SK-N-SH treated with all-trans-retinoic acid at 6 μM for 48 hours (cell line): ENCODE data around the gene C9orf50.

Source experiments
- ATAC-seq: fragments of 200-7000 bp; cut with Tn5 transposase; 3 replicates; pipeline ENCODE4 v1.9.1; 2020; ENCODE audit warnings: mild to moderate bottlenecking, moderate library complexity
- ARNTL ChIP-seq: fragments of 450-650 bp; formaldehyde crosslinking; IDR thresholded peaks from 2 replicates; pipeline ENCODE4 v1.5.0; 2020; ENCODE audit warnings: low read depth, mild to moderate bottlenecking, moderate library complexity, borderline replicate concordance
- BACH2 ChIP-seq: fragments of 250-450 bp; sonication (Bioruptor Pico); IDR thresholded peaks from 2 replicates; pipeline ENCODE4 v1.9.0; 2021; ENCODE audit warnings: mild to moderate bottlenecking, borderline replicate concordance
- CSDC2 ChIP-seq: fragments of 250-450 bp; sonication (Bioruptor Pico); IDR thresholded peaks from 2 replicates; pipeline ENCODE4 v1.5.0; 2020; ENCODE audit warnings: mild to moderate bottlenecking, moderate library complexity
- ESRRG ChIP-seq: fragments of 250-450 bp; sonication (Bioruptor Pico); IDR thresholded peaks from 2 replicates; pipeline ENCODE4 v1.6.1; 2021; ENCODE audit warnings: mild to moderate bottlenecking
- GLIS3 ChIP-seq: fragments of 250-450 bp; sonication (Bioruptor Pico); IDR thresholded peaks from 2 replicates; pipeline ENCODE4 v1.5.0; 2020; ENCODE audit warnings: mild to moderate bottlenecking, moderate library complexity
- ISL1 ChIP-seq: fragments of 250-450 bp; sonication (Bioruptor Pico); IDR thresholded peaks from 2 replicates; pipeline ENCODE4 v2.1.2; 2022; ENCODE audit warnings: mild to moderate bottlenecking, moderate library complexity
- OSR1 ChIP-seq: fragments of 250-450 bp; sonication (Bioruptor Pico); IDR thresholded peaks from 2 replicates; pipeline ENCODE4 v1.8.0; 2022; ENCODE audit warnings: moderate library complexity, mild to moderate bottlenecking, inconsistent platforms
- POU6F1 ChIP-seq: fragments of 250-450 bp; sonication (Bioruptor Pico); IDR thresholded peaks from 2 replicates; pipeline ENCODE4 v1.8.0; 2021; ENCODE audit warnings: low read depth, mild to moderate bottlenecking, moderate library complexity, borderline replicate concordance
- PPARA ChIP-seq: fragments of 250-450 bp; sonication (Bioruptor Pico); IDR thresholded peaks from 2 replicates; pipeline ENCODE4 v1.5.0; 2020; ENCODE audit warnings: mild to moderate bottlenecking, borderline replicate concordance
- RARB ChIP-seq: fragments of 250-450 bp; sonication (Bioruptor Pico); IDR thresholded peaks from 2 replicates; pipeline ENCODE4 v1.8.0; 2021; ENCODE audit warnings: mild to moderate bottlenecking, moderate library complexity
- SNAI2 ChIP-seq: fragments of 250-450 bp; sonication (Bioruptor Pico); IDR thresholded peaks from 2 replicates; pipeline ENCODE4 v1.5.0; 2020; ENCODE audit warnings: mild to moderate bottlenecking, moderate library complexity
- TCF4 ChIP-seq: fragments of 250-450 bp; sonication (Bioruptor Pico); IDR thresholded peaks from 2 replicates; pipeline ENCODE4 v1.8.0; 2021; ENCODE audit warnings: mild to moderate bottlenecking, moderate library complexity, borderline replicate concordance
- TOX ChIP-seq: fragments of 250-450 bp; sonication (Bioruptor Pico); IDR thresholded peaks from 2 replicates; pipeline ENCODE4 v1.8.0; 2021; ENCODE audit warnings: mild to moderate bottlenecking, moderate library complexity, borderline replicate concordance
- ZC3H10 ChIP-seq: fragments of 250-450 bp; sonication (Bioruptor Pico); IDR thresholded peaks from 2 replicates; pipeline ENCODE4 v1.5.1; 2021; ENCODE audit warnings: mild to moderate bottlenecking, moderate library complexity
- ZFP3 ChIP-seq: fragments of 250-450 bp; sonication (Bioruptor Pico); IDR thresholded peaks from 2 replicates; pipeline ENCODE4 v1.5.0; 2020; ENCODE audit warnings: mild to moderate bottlenecking, moderate library complexity
- ZFP30 ChIP-seq: fragments of 450-650 bp; formaldehyde crosslinking; IDR thresholded peaks from 2 replicates; pipeline ENCODE4 v1.5.0; 2022; ENCODE audit warnings: mild to moderate bottlenecking, moderate library complexity
- ZNF565 ChIP-seq: fragments of 450-650 bp; formaldehyde crosslinking; conservative IDR thresholded peaks from 2 replicates; pipeline ENCODE4 v1.5.0; 2020; ENCODE audit warnings: low read depth, mild to moderate bottlenecking, moderate library complexity
- ZNF70 ChIP-seq: fragments of 450-650 bp; formaldehyde crosslinking; IDR thresholded peaks from 2 replicates; pipeline ENCODE4 v1.5.0; 2020; ENCODE audit warnings: mild to moderate bottlenecking, moderate library complexity
- ZNF8 ChIP-seq: fragments of 450-650 bp; formaldehyde crosslinking; IDR thresholded peaks from 2 replicates; pipeline ENCODE4 v1.5.0; 2020; ENCODE audit warnings: mild to moderate bottlenecking, moderate library complexity
- TF ChIP-seq, protein P1 (sequence below): fragments of 250-450 bp; sonication (Bioruptor Pico); IDR thresholded peaks from 2 replicates; pipeline ENCODE4 v1.5.1; 2020; ENCODE audit warnings: low read depth, mild to moderate bottlenecking, moderate library complexity
- TF ChIP-seq, protein P2 (sequence below): fragments of 250-450 bp; sonication (Bioruptor Pico); IDR thresholded peaks from 2 replicates; pipeline ENCODE4 v1.8.0; 2020; ENCODE audit warnings: mild to moderate bottlenecking, moderate library complexity, borderline replicate concordance
- TF ChIP-seq, protein P3 (sequence below): fragments of 250-450 bp; sonication (Bioruptor Pico); IDR thresholded peaks from 2 replicates; pipeline ENCODE4 v1.5.1; 2021; ENCODE audit warnings: mild to moderate bottlenecking, moderate library complexity
- TF ChIP-seq, protein P4 (sequence below): fragments of 250-450 bp; sonication (Bioruptor Pico); IDR thresholded peaks from 2 replicates; pipeline ENCODE4 v1.5.0; 2020; ENCODE audit warnings: mild to moderate bottlenecking, moderate library complexity

Gene C9orf50

DNA sequence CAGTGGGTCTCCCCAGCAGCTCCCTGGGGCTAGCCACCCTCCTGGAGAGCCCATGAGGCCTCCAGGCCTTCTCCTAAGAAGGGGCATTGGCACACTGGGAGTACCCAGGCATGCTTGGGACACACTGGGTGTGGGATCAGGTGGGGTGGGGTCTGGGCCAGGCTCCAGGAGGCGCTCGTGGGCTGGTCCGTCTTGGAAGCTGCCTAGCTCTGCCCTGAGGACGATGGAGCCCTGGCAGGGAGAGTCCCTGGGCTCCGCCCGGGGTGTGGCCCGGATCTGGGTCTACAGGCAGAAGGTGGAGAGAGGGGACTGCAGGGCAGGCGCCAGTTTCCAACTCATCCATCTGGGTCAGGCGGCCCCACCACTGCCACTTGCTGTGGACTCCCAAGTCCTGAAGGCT, 46.9 kb upstream of the C9orf50 start:
- no peak for TF ChIP-seq ARNTL (CRISPR knock-in tag)
- TF ChIP-seq, protein P1, sequence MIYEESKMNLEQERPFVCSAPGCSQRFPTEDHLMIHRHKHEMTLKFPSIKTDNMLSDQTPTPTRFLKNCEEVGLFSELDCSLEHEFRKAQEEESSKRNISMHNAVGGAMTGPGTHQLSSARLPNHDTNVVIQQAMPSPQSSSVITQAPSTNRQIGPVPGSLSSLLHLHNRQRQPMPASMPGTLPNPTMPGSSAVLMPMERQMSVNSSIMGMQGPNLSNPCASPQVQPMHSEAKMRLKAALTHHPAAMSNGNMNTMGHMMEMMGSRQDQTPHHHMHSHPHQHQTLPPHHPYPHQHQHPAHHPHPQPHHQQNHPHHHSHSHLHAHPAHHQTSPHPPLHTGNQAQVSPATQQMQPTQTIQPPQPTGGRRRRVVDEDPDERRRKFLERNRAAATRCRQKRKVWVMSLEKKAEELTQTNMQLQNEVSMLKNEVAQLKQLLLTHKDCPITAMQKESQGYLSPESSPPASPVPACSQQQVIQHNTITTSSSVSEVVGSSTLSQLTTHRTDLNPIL (CRISPR knock-in tag) = no peak
- TF ChIP-seq ESRRG (CRISPR knock-in tag) = no peak
- TF ChIP-seq, protein P2, sequence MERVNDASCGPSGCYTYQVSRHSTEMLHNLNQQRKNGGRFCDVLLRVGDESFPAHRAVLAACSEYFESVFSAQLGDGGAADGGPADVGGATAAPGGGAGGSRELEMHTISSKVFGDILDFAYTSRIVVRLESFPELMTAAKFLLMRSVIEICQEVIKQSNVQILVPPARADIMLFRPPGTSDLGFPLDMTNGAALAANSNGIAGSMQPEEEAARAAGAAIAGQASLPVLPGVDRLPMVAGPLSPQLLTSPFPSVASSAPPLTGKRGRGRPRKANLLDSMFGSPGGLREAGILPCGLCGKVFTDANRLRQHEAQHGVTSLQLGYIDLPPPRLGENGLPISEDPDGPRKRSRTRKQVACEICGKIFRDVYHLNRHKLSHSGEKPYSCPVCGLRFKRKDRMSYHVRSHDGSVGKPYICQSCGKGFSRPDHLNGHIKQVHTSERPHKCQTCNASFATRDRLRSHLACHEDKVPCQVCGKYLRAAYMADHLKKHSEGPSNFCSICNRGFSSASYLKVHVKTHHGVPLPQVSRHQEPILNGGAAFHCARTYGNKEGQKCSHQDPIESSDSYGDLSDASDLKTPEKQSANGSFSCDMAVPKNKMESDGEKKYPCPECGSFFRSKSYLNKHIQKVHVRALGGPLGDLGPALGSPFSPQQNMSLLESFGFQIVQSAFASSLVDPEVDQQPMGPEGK (CRISPR knock-in tag) = no peak
- no peak for TF ChIP-seq ZC3H10 (CRISPR knock-in tag)
- TF ChIP-seq TOX (CRISPR knock-in tag) = no peak
- no peak for TF ChIP-seq POU6F1 (CRISPR knock-in tag)
- TF ChIP-seq PPARA (CRISPR knock-in tag) = no peak
- no peak for TF ChIP-seq TCF4
- no peak for TF ChIP-seq BACH2 (CRISPR knock-in tag)
- no peak for TF ChIP-seq SNAI2 (CRISPR knock-in tag)
- TF ChIP-seq ZNF70 (CRISPR knock-in tag) = no peak
- TF ChIP-seq GLIS3 (CRISPR knock-in tag) = no peak
- TF ChIP-seq, protein P3, sequence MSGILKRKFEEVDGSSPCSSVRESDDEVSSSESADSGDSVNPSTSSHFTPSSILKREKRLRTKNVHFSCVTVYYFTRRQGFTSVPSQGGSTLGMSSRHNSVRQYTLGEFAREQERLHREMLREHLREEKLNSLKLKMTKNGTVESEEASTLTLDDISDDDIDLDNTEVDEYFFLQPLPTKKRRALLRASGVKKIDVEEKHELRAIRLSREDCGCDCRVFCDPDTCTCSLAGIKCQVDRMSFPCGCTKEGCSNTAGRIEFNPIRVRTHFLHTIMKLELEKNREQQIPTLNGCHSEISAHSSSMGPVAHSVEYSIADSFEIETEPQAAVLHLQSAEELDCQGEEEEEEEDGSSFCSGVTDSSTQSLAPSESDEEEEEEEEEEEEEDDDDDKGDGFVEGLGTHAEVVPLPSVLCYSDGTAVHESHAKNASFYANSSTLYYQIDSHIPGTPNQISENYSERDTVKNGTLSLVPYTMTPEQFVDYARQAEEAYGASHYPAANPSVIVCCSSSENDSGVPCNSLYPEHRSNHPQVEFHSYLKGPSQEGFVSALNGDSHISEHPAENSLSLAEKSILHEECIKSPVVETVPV (CRISPR knock-in tag) = no peak
- TF ChIP-seq ISL1 (CRISPR knock-in tag) = no peak
- no peak for TF ChIP-seq OSR1
- TF ChIP-seq CSDC2 (CRISPR knock-in tag) = no peak
- no peak for TF ChIP-seq ZFP3 (CRISPR knock-in tag)
- TF ChIP-seq ZFP30 = no peak
- TF ChIP-seq, all 23 proteins: peak for 0

GRCh38 chr9:129667378-129667777, 46.5 kb upstream of the C9orf50 start:
- ATAC-seq = no peak
- TF ChIP-seq ISL1 (CRISPR knock-in tag) (no peak), SNAI2 (CRISPR knock-in tag) (no peak), ZFP30 (no peak), ZFP3 (CRISPR knock-in tag) (no peak), TCF4 (no peak), ESRRG (CRISPR knock-in tag) (no peak)

More for the DNA sequence above, 46.9 kb upstream of the C9orf50 start:
- no peak for ATAC-seq

DNA sequence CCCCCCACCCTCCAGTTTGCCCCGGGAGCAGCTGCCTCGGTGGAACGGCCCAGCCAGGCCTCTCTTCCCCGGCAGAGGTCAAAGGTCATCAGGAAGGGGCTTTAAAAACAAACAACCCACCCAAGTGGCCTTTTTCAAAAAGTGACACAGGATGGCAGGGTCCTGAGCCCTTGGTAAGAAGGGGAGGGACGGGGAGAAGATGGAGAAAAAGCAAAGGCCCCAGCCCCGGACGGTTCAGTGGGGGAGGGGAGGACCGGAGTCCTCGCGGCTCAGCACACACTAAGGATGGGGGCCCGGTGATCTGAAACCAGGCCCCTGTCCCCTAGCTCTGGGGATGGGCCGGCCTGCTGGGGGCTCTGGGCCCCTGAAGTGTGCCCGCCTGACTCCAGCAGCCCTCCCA, 45.7 kb upstream of the C9orf50 start:
- no peak for ATAC-seq
- TF ChIP-seq ZC3H10 (CRISPR knock-in tag) = no peak
- no peak for TF ChIP-seq ZNF8 (CRISPR knock-in tag)
- TF ChIP-seq, protein P4, sequence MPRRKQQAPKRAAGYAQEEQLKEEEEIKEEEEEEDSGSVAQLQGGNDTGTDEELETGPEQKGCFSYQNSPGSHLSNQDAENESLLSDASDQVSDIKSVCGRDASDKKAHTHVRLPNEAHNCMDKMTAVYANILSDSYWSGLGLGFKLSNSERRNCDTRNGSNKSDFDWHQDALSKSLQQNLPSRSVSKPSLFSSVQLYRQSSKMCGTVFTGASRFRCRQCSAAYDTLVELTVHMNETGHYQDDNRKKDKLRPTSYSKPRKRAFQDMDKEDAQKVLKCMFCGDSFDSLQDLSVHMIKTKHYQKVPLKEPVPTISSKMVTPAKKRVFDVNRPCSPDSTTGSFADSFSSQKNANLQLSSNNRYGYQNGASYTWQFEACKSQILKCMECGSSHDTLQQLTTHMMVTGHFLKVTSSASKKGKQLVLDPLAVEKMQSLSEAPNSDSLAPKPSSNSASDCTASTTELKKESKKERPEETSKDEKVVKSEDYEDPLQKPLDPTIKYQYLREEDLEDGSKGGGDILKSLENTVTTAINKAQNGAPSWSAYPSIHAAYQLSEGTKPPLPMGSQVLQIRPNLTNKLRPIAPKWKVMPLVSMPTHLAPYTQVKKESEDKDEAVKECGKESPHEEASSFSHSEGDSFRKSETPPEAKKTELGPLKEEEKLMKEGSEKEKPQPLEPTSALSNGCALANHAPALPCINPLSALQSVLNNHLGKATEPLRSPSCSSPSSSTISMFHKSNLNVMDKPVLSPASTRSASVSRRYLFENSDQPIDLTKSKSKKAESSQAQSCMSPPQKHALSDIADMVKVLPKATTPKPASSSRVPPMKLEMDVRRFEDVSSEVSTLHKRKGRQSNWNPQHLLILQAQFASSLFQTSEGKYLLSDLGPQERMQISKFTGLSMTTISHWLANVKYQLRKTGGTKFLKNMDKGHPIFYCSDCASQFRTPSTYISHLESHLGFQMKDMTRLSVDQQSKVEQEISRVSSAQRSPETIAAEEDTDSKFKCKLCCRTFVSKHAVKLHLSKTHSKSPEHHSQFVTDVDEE = no peak
- TF ChIP-seq, protein P1 (CRISPR knock-in tag) = no peak
- TF ChIP-seq SNAI2 (CRISPR knock-in tag) = no peak
- TF ChIP-seq ARNTL (CRISPR knock-in tag) = no peak
- TF ChIP-seq RARB (CRISPR knock-in tag) = no peak
- no peak for TF ChIP-seq ESRRG (CRISPR knock-in tag)
- TF ChIP-seq ZNF565 (CRISPR knock-in tag) = no peak
- no peak for TF ChIP-seq BACH2 (CRISPR knock-in tag)
- TF ChIP-seq ZFP3 (CRISPR knock-in tag) = no peak
- no peak for TF ChIP-seq ZNF70 (CRISPR knock-in tag)
- TF ChIP-seq CSDC2 (CRISPR knock-in tag) = no peak
- TF ChIP-seq, protein P2 (CRISPR knock-in tag) = no peak
- TF ChIP-seq PPARA (CRISPR knock-in tag) = no peak
- TF ChIP-seq ZFP30 = no peak
- TF ChIP-seq, protein P3 (CRISPR knock-in tag) = no peak
- no peak for TF ChIP-seq GLIS3 (CRISPR knock-in tag)
- no peak for TF ChIP-seq ISL1 (CRISPR knock-in tag)
- TF ChIP-seq OSR1 = no peak
- TF ChIP-seq, all 23 proteins: peak for 0
